Stimulated activated CD8-positive, alpha-beta memory T cell treated with anti-CD3 and anti-CD28 coated beads, Interleukin-15, amount 100 ng/mL, for 24 hours (primary cell): Measurements from ENCODE around the gene IFT172.
A peak's percentile ranks its signal among the peaks of the same experiment; 100 is the strongest.

ENCODE experiments used
- DNase-seq: peaks from one replicate; pipeline ENCODE4 v3.0.0-alpha.2; 2020; ENCODE audit warnings: low read depth

The IFT172 gene

DNA sequence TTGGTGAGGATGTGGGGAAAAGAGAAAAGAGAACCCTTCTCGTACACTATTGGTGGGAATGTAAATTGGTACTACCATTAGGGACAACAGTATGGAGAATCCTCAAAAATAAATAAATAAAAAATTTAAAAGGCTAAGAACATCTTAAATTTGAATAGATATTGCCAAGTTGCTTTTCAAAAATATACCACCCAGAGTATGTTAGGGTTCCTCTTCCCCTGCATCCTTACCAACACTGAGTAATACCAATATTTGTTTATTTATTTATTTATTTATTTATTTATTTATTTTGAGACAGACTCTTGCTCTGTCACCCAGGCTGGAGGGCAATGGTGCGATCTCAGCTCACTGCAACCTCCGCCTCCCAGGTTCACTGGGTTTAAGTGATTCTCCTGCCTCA lies 66.6 kb downstream of the IFT172 start:
- no peak for DNase-seq

DNA sequence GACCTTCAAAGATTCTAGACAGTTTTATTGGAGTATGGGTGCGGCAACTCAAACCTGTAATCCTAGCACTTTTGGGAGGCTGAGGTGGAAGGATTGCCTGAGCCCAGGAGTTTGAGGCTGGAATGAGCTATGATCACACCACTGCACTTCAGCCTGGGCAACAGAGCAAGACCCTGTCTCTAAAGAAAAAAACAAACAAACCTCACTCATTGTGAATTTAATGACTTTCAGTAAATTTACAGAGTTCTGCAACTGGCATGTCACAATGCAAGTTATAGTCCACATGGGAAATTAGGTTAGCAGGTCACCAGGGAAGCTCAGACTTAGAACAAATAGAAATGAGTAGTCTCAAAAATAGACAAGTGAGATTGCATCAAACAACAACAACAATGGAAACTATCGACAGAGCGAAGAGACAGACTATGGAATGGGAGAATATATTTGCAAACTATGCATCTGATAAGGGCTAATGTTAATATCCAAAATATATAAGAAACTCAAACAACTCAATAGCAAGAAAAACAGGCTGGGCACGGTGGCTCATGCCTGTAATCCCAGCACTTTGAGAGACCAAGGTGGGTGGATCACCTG lies 67.8 kb downstream of the IFT172 start:
- DNase-seq: no peak

DNA sequence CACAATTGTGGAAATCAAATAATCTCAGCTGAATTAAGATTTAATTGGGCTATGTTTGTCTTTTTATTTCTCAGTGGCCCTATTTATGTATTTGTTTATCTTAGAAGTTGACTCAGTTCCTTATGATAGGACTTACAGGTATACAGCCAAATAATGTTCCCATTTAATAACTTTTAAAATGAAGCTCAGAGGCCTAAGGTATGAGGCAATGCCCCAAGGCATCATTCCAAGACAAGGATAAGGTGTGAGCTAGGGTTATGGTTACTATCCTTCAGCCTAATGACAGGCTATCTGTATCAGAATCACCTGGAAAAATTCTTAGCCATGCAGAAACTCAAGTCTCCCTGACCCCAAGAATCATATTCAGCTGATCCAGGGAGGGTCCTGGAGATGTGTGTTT lies 68.5 kb downstream of the IFT172 start:
- no peak for DNase-seq

DNA sequence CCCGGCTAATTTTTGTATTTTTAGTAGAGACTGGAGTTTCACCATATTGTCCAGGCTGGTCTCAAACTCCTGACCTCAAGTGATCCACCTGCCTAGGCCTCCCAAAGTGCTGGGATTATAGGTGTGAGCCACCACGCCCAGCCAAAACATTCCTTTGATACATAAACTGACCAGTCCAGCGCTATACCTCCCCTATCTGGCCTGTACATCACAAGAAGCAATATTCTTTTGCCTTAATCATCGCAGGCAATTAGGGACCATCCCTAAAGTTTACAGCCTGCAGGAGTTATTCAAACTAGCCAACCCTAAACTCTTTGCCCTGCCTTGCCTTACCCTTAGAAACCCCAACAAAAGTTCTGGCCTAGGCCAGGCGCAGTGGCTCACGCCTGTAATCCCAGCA lies 73.4 kb downstream of the IFT172 start:
- DNase-seq: no peak

DNA sequence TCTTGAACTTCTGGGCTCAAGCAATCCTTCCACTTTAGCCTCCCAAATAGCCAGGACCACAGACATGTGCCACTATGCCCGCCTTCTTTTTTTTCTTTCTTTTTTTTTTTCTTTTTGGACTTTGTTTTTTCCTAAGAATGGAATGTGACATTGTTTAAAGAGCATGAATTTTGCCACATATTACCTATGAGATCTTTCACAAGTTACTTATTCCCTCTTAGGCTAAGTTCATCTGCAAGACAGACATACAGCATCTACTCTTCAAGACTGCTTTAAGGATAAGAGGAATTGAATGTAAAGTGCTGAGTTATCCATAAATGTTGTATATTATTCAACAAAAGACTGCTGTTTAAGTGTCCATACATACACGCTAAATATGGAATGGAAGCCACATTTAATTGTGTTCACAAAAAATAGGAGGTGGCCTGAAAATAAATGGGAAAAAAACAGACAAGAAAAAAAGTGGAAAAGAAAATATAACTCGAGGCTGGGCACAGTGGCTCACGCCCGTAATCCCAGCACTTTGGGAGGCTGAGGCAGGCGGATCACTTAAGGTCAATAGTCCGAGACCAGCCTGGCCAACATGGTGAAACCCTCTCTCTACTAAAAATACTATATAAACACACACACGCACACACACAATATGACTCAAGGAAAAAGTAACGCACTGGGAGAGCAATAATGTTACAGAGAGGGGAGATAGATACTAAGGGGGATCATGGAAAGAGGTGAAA lies 77.0 kb downstream of the IFT172 start:
- DNase-seq: no peak

DNA sequence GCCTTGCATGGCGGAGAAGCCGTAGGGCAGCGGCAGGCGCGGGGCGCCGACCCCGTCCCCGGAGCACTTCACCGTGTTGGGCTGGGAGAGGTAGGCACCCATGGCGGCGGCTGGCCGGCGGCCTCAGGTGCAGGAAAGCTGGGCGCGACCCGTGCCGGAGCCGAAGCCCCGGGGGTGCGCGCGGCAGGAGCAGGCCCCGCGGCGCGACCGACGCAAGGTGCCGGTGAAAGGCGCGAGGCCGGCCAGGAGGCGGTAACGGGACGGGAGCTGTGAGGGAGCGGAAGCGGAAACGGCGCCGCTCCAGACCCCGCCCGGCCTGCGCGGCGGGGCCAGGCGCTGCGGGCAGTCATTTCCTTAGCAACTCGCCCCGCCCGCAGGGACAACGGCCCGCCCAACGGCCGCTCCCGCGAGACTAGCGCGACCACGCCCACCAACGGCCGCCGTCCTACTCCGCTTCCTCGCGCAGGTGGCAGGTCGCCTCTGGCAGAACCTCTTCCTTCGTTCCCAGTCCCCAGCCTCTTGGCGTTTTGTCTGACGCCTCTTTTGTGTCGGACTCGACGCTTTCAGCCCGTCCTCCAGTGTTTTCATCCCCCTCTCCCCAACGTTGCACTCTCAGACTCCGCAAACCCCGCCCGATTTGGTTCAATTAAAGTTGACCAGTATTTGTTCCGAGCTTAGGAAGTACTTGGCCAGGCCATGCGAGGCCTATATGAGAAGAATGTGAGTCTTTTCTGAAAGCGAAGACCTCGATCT lies 80.0 kb downstream of the IFT172 start, which contains the start of gene PPM1G:
Gene PPM1G (minus strand): TSS at position 271 of the 753 bp plus-strand sequence. CDS start 169 bp downstream, at position 102.
- DNase-seq: peak; percentile 95

DNA sequence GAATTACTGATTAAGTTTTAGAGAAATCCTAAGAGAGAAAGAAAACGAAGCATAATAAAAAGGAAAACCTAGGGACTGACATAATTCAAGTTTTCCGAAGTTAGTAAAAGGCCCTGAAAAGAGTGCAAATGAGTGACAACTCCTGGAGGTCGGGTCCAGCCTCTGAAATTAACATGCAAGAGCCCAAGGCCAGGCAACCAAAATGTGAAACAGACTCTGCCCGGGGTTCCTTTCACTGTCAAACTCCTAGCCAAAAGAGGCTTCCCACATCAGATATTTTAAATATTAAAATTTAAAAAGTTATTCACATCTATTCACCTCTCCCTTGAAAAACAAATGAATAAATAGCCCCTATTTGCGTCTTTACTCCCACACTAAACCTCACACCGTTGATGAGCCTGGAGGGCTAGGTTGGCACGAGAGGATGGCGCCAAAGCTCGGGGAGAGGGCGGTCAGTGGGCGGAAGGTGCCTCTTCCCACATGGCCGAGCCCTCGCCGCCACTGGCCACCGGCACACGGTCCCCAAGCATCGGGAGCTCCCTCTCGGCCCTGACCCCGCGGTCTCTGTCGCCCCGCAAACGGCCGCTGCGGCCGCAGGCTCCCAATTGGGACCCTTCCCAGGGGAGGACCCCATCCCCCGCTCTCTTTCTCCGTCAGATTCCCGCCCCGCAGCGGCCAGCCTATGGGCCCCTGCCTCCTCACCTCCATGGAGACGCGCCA lies 80.8 kb downstream of the IFT172 start:
- no peak for DNase-seq

DNA sequence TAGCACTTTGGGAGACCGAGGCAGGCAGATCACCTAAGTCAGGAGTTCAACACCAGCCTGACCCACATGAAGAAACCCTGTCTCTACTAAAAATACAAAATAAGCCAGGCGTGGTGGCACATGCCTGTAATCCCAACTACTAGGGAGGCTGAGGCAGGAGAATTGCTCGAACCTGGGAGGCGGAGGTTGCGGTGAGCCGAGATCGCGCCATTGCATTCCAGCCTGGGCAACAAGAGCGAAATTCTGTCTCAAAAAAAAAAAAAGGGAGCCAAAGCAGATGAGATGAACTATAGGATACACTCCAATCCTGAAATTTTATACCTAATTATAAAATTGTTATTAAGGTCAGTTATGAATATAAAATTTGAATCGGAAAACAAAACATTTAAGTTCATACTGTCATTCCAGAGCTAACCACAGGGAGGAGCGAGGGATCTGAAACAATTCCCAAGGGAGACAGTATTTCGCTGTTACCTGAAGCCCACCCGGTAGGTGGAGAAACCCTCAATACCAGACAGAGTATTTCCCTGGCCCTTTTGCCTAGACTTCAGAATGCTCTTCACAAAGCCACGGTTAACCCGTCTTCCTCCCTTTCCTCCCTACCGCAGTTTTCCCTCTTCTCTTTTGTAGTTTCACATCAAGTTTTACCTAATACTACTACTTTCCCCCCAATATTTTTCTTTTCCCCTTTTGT lies 81.6 kb downstream of the IFT172 start:
- no peak for DNase-seq

DNA sequence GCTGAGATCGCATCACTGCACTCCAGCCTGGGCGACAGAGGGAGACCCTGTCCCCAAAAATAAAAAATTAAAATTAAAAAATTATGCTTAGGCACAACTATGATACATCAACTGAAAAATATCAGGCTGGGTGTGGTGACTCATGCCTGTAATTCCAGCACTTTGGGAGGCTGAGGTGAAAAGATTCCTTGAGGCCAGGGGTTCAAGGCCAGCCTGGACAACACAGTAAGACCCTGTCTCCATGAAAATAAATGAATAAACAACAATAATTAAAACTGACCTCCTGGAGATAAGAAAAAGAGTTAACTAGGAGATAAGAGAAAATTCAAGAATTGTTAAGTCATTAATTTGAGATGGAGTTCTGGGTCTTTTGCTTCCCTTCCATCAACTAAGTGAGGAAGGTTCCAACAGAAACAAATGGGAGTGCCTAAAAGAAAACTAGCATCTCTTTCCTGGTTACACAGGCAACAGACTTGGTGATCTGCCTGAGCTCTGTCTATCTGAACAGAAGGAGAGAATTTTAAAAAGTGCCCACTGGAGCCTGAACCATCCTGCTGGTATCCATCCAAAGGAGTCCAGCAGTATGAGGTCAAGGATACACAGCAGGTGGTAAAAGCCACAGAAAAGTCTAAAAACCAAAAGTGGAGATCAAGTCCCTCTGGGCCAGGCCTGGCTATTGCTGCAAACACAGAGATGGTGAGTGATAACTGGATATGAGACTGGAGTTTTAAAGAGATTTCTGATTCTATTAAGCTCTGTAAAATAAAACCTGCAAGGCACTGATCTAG lies 89.0 kb downstream of the IFT172 start:
- DNase-seq: no peak

DNA sequence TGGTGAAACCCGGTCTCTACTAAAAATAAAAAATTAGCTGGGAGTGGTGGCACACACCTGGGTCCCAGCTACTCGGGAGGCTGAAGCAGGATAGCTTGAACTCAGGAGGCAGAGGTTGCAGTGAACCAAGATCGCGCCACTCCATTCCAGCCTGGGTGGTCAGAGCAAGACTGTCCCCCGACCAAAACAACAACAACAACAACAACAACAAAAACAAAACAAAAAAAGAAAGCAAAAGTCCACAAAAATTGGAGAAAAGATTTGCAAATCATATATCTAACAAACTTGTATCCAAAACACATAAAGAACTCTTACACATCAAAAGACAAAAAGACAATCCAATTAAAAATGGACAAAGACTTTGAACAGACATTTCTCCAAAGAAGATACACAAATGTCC lies 90.6 kb downstream of the IFT172 start:
- DNase-seq: no peak
